Measurements from ENCODE around the gene MKX.

- TF ChIP-seq MAX (IDR thresholded peaks at IDR 0.05) (no peak), REST (IDR thresholded peaks at IDR 0.05; ENCODE audit: low read depth) (no peak), EZH2 (IDR thresholded peaks at IDR 0.05) (no peak), EZH2phosphoT487 (IDR thresholded peaks at IDR 0.05; ENCODE audit: borderline replicate concordance) (no peak), RAD21 (IDR thresholded peaks at IDR 0.05; ENCODE audit: low read depth) (no peak), CBX3 (IDR thresholded peaks at IDR 0.05; ENCODE audit: low read depth) (no peak), POLR2AphosphoS5 (IDR thresholded peaks at IDR 0.05; ENCODE audit: low read depth, low read length) (no peak), SP1 (IDR thresholded peaks at IDR 0.05; ENCODE audit: low read depth) (no peak), POLR2A (IDR thresholded peaks at IDR 0.05; ENCODE audit: borderline replicate concordance, extremely low read depth, insufficient read depth, insufficient read length) (no peak), CEBPB (IDR thresholded peaks at IDR 0.05; ENCODE audit: low read depth) (no peak), YY1 (IDR thresholded peaks at IDR 0.05; ENCODE audit: extremely low read depth, insufficient replicate concordance, low read depth, low read length) (no peak)
- TF ChIP-seq, protein P1, sequence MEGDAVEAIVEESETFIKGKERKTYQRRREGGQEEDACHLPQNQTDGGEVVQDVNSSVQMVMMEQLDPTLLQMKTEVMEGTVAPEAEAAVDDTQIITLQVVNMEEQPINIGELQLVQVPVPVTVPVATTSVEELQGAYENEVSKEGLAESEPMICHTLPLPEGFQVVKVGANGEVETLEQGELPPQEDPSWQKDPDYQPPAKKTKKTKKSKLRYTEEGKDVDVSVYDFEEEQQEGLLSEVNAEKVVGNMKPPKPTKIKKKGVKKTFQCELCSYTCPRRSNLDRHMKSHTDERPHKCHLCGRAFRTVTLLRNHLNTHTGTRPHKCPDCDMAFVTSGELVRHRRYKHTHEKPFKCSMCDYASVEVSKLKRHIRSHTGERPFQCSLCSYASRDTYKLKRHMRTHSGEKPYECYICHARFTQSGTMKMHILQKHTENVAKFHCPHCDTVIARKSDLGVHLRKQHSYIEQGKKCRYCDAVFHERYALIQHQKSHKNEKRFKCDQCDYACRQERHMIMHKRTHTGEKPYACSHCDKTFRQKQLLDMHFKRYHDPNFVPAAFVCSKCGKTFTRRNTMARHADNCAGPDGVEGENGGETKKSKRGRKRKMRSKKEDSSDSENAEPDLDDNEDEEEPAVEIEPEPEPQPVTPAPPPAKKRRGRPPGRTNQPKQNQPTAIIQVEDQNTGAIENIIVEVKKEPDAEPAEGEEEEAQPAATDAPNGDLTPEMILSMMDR (IDR thresholded peaks at IDR 0.05 in 2 of 3, conservative IDR thresholded peaks at IDR 0.05 in 1 of 3; ENCODE audit: borderline replicate concordance in 1 of 3, insufficient read depth in 1 of 3, low read depth in 2 of 3, low read length in 2 of 3), result no peak
Measured at GRCh38 chr10:27664461-27664860, 81.2 kb downstream of the MKX start.
